Measurements from ENCODE around the gene ITPRID1.

The ITPRID1 gene

DNA sequence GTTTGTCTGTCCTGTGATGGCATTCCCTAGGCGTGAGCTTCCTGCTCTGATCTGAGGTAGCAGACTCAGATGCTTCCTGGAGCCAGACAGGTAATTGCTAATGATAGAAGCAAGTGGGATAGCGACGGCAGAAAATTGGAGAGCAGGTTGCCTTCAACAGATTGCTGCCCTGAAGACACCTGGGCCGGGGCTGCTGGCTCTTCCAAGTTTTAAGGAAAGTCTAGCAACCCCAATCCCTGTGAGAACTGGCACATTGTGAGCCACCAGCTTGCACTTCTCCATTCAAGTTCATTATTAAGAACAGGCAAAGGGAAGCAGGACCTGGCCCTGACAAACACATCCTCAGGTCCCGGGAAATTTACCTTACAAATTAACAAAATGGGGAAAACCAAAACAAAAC lies 50.8 kb downstream of the ITPRID1 start:
- no peak overlapping the region for H3K27ac ChIP-seq

DNA sequence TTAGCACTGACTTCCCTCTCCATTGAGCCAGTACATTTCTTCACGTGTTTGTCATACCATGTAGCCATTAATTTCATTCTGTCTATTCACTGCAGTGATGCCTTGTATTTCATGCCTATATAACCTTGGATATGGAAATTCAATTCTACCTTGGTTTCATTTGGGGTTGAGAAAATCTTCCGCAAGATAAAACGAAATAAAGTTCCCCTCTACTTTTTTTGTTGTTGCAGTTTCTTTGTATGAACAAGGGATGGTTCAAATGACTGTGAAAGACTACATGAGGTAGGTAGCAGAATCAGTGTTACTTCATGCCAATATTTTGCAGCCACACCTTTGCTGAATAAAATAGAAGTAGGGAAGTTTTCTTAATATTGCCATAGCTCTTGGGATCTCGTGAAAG lies 55.6 kb downstream of the ITPRID1 start:
- no peak for TF ChIP-seq CTCF (conservative IDR thresholded peaks at IDR 0.05)
- no peak for TF ChIP-seq ZFX (IDR thresholded peaks at IDR 0.05)
- H3K27ac ChIP-seq = no peak overlapping the region

More for the DNA sequence above, 50.8 kb downstream of the ITPRID1 start:
- TF ChIP-seq ZFX (IDR thresholded peaks at IDR 0.05) = no peak
- no peak for TF ChIP-seq CTCF (conservative IDR thresholded peaks at IDR 0.05)

GRCh38 chr7:31583526-31583925 lies 69.6 kb downstream of the ITPRID1 start:
- TF ChIP-seq ZFX (IDR thresholded peaks at IDR 0.05) = no peak
- no peak for TF ChIP-seq CTCF (conservative IDR thresholded peaks at IDR 0.05)
- no peak overlapping the region for H3K27ac ChIP-seq

DNA sequence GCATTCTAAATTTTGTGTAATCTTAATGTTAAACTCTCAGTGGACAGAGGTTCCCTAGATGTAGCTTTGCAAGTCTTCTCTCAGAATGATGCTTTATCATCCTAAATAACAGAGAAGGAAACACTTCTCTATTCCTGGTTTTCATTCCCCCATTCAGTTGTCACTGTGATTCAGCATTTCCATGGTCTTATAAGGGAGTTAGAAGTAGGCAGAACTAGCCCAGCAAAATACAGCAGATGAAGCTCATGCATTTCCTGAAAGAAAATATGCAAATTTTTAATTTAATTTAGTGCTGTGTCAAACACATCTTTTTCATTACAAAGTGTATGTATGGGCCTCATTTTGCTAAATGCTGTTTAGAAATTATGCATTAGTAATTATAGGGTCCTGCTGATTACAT lies 70.1 kb downstream of the ITPRID1 start:
- TF ChIP-seq ZFX (IDR thresholded peaks at IDR 0.05) (no peak), CTCF (conservative IDR thresholded peaks at IDR 0.05) (no peak)
- H3K27ac ChIP-seq = no peak overlapping the region

DNA sequence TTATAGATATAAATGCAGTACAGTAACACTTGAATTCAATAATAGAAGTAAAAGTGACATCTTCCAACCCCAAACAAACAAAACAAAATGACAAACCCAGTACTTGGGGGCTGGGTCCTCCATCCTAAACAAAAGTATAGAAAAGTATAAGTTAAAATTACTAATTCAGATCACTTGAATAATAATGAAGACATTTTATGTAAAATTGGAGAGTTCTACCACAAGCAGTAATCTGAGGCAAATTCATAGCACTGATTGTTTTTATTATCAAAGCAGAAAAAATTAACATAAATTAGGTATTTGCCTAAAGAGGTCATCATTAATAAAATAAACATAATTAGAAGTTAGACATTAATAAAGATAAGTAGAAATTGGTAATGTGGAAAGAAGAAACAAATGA lies 81.5 kb downstream of the ITPRID1 start:
- H3K27ac ChIP-seq = no peak overlapping the region
- TF ChIP-seq CTCF (conservative IDR thresholded peaks at IDR 0.05) = no peak
- TF ChIP-seq ZFX (IDR thresholded peaks at IDR 0.05) = no peak

- no peak overlapping the region for H3K27ac ChIP-seq
- no peak for TF ChIP-seq CTCF (conservative IDR thresholded peaks at IDR 0.05)
- no peak for TF ChIP-seq ZFX (IDR thresholded peaks at IDR 0.05)
Observed at GRCh38 chr7:31602041-31602625, 88.2 kb downstream of the ITPRID1 start.

GRCh38 chr7:31603046-31603445 lies 89.2 kb downstream of the ITPRID1 start:
- TF ChIP-seq ZFX (IDR thresholded peaks at IDR 0.05) (no peak), CTCF (conservative IDR thresholded peaks at IDR 0.05) (no peak)
- H3K27ac ChIP-seq = no peak overlapping the region
